ENCODE results near the gene USP48.

Gene USP48

DNA sequence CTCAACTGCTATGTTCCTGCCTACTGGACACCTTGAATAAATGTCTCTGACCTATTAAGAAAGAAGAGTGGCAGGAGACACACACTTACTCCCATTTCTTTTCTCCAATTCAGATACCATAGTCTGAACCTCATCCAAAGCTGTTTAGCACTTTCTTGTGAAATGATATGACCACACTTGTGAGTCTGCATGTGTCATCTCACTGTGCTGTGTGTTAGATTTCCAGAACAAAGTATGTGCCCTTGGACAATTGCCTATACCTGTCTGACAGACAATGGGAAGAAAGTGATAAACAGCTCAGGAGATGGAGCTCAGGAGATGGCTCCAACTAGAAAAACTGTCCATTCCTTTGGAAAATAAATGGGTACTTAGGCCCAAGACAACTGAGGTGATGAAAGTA is 48.4 kb downstream of the USP48 start:
- Histone ChIP-seq H3K4me1 (ENCODE audit: control insufficient read depth, insufficient read depth, low read length) (no peaks in the 10 kb centered on the region), H3K4me3 (ENCODE audit: low read depth, low read length) (no peak overlapping the region), H3K27ac (ENCODE audit: extremely low read depth, low read depth, low read length) (no peak overlapping the region), H3K9me3 (ENCODE audit: control insufficient read depth, insufficient read depth, low read depth, low read length) (no peaks in the 10 kb centered on the region), H3K36me3 (ENCODE audit: control insufficient read depth in 2 of 2, insufficient read depth in 1 of 2, low read length in 2 of 2) (peaks cover 32 to 62% of the 10 kb centered on the region in 2 experiments; a peak in 2 of 3 replicates)
- TF ChIP-seq ZNF221 (tag by site-specific recombination; IDR thresholded peaks at IDR 0.05; ENCODE audit: borderline replicate concordance) (no peak), ZNF701 (tag by site-specific recombination; IDR thresholded peaks at IDR 0.05) (no peak), ZNF140 (tag by site-specific recombination; IDR thresholded peaks at IDR 0.05) (no peak), ZNF521 (tag by site-specific recombination; IDR thresholded peaks at IDR 0.05) (no peak), FEZF1 (tag by site-specific recombination; IDR thresholded peaks at IDR 0.05) (no peak), ZNF792 (tag by site-specific recombination; IDR thresholded peaks at IDR 0.05) (no peak), ZBTB1 (tag by site-specific recombination; IDR thresholded peaks at IDR 0.05) (no peak), ZSCAN23 (tag by site-specific recombination; IDR thresholded peaks at IDR 0.05) (no peak), ZNF843 (tag by site-specific recombination; IDR thresholded peaks at IDR 0.05) (no peak), ZNF248 (tag by site-specific recombination; IDR thresholded peaks at IDR 0.05) (no peak), ZNF777 (tag by site-specific recombination; IDR thresholded peaks at IDR 0.05; ENCODE audit: borderline replicate concordance) (no peak), ZNF558 (tag by site-specific recombination; IDR thresholded peaks at IDR 0.05) (no peak), YY2 (tag by site-specific recombination; IDR thresholded peaks at IDR 0.05) (no peak), PRDM1 (tag by site-specific recombination; IDR thresholded peaks at IDR 0.05) (no peak), ZNF600 (tag by site-specific recombination; IDR thresholded peaks at IDR 0.05) (no peak)
- TF ChIP-seq, protein P1, sequence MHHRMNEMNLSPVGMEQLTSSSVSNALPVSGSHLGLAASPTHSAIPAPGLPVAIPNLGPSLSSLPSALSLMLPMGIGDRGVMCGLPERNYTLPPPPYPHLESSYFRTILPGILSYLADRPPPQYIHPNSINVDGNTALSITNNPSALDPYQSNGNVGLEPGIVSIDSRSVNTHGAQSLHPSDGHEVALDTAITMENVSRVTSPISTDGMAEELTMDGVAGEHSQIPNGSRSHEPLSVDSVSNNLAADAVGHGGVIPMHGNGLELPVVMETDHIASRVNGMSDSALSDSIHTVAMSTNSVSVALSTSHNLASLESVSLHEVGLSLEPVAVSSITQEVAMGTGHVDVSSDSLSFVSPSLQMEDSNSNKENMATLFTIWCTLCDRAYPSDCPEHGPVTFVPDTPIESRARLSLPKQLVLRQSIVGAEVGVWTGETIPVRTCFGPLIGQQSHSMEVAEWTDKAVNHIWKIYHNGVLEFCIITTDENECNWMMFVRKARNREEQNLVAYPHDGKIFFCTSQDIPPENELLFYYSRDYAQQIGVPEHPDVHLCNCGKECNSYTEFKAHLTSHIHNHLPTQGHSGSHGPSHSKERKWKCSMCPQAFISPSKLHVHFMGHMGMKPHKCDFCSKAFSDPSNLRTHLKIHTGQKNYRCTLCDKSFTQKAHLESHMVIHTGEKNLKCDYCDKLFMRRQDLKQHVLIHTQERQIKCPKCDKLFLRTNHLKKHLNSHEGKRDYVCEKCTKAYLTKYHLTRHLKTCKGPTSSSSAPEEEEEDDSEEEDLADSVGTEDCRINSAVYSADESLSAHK (tag by site-specific recombination; IDR thresholded peaks at IDR 0.05), result no peak
- TF ChIP-seq, protein P2, sequence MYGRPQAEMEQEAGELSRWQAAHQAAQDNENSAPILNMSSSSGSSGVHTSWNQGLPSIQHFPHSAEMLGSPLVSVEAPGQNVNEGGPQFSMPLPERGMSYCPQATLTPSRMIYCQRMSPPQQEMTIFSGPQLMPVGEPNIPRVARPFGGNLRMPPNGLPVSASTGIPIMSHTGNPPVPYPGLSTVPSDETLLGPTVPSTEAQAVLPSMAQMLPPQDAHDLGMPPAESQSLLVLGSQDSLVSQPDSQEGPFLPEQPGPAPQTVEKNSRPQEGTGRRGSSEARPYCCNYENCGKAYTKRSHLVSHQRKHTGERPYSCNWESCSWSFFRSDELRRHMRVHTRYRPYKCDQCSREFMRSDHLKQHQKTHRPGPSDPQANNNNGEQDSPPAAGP (tag by site-specific recombination; IDR thresholded peaks at IDR 0.05), result no peak
- TF ChIP-seq, protein P3, sequence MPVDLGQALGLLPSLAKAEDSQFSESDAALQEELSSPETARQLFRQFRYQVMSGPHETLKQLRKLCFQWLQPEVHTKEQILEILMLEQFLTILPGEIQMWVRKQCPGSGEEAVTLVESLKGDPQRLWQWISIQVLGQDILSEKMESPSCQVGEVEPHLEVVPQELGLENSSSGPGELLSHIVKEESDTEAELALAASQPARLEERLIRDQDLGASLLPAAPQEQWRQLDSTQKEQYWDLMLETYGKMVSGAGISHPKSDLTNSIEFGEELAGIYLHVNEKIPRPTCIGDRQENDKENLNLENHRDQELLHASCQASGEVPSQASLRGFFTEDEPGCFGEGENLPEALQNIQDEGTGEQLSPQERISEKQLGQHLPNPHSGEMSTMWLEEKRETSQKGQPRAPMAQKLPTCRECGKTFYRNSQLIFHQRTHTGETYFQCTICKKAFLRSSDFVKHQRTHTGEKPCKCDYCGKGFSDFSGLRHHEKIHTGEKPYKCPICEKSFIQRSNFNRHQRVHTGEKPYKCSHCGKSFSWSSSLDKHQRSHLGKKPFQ (tag by site-specific recombination; IDR thresholded peaks at IDR 0.05), result no peak
- TF ChIP-seq, protein P4, sequence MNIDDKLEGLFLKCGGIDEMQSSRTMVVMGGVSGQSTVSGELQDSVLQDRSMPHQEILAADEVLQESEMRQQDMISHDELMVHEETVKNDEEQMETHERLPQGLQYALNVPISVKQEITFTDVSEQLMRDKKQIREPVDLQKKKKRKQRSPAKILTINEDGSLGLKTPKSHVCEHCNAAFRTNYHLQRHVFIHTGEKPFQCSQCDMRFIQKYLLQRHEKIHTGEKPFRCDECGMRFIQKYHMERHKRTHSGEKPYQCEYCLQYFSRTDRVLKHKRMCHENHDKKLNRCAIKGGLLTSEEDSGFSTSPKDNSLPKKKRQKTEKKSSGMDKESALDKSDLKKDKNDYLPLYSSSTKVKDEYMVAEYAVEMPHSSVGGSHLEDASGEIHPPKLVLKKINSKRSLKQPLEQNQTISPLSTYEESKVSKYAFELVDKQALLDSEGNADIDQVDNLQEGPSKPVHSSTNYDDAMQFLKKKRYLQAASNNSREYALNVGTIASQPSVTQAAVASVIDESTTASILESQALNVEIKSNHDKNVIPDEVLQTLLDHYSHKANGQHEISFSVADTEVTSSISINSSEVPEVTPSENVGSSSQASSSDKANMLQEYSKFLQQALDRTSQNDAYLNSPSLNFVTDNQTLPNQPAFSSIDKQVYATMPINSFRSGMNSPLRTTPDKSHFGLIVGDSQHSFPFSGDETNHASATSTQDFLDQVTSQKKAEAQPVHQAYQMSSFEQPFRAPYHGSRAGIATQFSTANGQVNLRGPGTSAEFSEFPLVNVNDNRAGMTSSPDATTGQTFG (tag by site-specific recombination; IDR thresholded peaks at IDR 0.05; ENCODE audit: borderline replicate concordance), result no peak
- TF ChIP-seq, protein P5, sequence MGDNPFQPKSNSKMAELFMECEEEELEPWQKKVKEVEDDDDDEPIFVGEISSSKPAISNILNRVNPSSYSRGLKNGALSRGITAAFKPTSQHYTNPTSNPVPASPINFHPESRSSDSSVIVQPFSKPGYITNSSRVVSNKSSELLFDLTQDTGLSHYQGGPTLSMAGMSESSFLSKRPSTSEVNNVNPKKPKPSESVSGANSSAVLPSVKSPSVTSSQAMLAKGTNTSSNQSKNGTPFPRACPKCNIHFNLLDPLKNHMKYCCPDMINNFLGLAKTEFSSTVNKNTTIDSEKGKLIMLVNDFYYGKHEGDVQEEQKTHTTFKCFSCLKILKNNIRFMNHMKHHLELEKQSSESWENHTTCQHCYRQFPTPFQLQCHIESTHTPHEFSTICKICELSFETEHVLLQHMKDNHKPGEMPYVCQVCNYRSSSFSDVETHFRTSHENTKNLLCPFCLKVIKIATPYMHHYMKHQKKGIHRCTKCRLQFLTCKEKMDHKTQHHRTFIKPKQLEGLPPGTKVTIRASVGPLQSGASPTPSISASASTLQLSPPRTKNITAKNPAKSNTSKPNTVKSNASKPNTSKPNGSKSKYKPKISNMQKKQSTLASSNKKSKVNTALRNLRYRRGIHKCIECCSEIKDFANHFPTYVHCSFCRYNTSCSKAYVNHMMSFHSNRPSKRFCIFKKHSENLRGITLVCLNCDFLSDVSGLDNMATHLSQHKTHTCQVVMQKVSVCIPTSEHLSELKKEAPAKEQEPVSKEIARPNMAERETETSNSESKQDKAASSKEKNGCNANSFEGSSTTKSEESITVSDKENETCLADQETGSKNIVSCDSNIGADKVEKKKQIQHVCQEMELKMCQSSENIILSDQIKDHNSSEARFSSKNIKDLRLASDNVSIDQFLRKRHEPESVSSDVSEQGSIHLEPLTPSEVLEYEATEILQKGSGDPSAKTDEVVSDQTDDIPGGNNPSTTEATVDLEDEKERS (tag by site-specific recombination; IDR thresholded peaks at IDR 0.05), result no peak
- ChIA-PET POLR2A (no interaction called here), CTCF (no interaction called here)
